Naive thymus-derived CD4-positive, alpha-beta T cell (primary cell): ENCODE data around the gene ATP9A. TPM values are rescaled to one million over a fixed set of nuclear protein-coding genes. Genes with fewer than 3 reads are reported as not detected.

Experiments
- ATAC-seq: fragments of 150-1000 bp; cut with Tn5 transposase; 2 replicates; pipeline ENCODE4 v1.10.0; 2021; ENCODE audit warnings: mild to moderate bottlenecking, moderate library complexity
- CTCF ChIA-PET: fragments of 350-600 bp; sonication (Branson Sonifier 250); formaldehyde crosslinking; loops from one replicate; lab custom pipeline; 2021; ENCODE audit warnings: antibody characterized with exemption; lab: Charles Lee
- POLR2A ChIA-PET: fragments of 350-600 bp; sonication (Branson Sonifier 250); formaldehyde crosslinking; loops from one replicate; lab custom pipeline; 2021; ENCODE audit warnings: antibody characterized with exemption, inconsistent platforms; lab: Charles Lee
- DNase-seq, 9 donors: peaks; one replicate each; pipeline versions ENCODE4 v3.0.0 to v3.0.0-alpha.2; 2020 to 2022; ENCODE audit warnings: mixed read lengths in 1 of 9
- H3K27ac ChIP-seq: one replicate; pipeline ENCODE4 v1.7.0; 2013; ENCODE audit warnings: mild to moderate bottlenecking, low read depth, low read length, moderate library complexity
- H3K27me3 ChIP-seq, 2 donors: one replicate each; pipeline ENCODE4 v1.7.0; 2013; ENCODE audit warnings: low read length in 2 of 2, mild to moderate bottlenecking in 2 of 2, moderate library complexity in 2 of 2; ENCODE audit not compliant: control insufficient read depth in 2 of 2, insufficient read depth in 2 of 2
- H3K36me3 ChIP-seq, 3 experiments: 1 replicate in 2 of 3; 2 replicates in 1 of 3; pipeline ENCODE4 v1.7.0; 2013; ENCODE audit warnings: low read length in 3 of 3, mild to moderate bottlenecking in 3 of 3, moderate library complexity in 1 of 3; ENCODE audit not compliant: insufficient read depth in 3 of 3, control insufficient read depth in 2 of 3
- H3K4me1 ChIP-seq, 2 donors: one replicate each; pipeline ENCODE4 v1.7.0; 2013; ENCODE audit warnings: low read length in 2 of 2, mild to moderate bottlenecking in 2 of 2, moderate library complexity in 1 of 2; ENCODE audit not compliant: control insufficient read depth in 2 of 2, insufficient read depth in 2 of 2
- H3K4me3 ChIP-seq: 2 replicates; pipeline ENCODE4 v1.7.0; 2013; ENCODE audit warnings: mild to moderate bottlenecking, low read length
- H3K9me3 ChIP-seq, 3 experiments: 1 replicate in 2 of 3; 2 replicates in 1 of 3; pipeline ENCODE4 v1.7.0; 2013; ENCODE audit warnings: low read length in 3 of 3; ENCODE audit not compliant: control insufficient read depth in 2 of 3
- H3K27ac Mint-ChIP-seq, 9 donors: one replicate each; pipeline ENCODE4 v1.8.0; 2020 to 2022; ENCODE audit warnings: mixed read lengths in 9 of 9, mild to moderate bottlenecking in 8 of 9, moderate library complexity in 5 of 9, inconsistent platforms in 2 of 9
- H3K27me3 Mint-ChIP-seq, 5 donors: one replicate each; pipeline ENCODE4 v1.8.0; 2021 to 2022; ENCODE audit warnings: mixed read lengths in 5 of 5, mild to moderate bottlenecking in 1 of 5
- H3K36me3 Mint-ChIP-seq, 5 donors: one replicate each; pipeline ENCODE4 v1.8.0; 2020 to 2022; ENCODE audit warnings: mixed read lengths in 5 of 5, mild to moderate bottlenecking in 3 of 5, inconsistent platforms in 1 of 5
- H3K4me1 Mint-ChIP-seq, 7 donors: one replicate each; pipeline ENCODE4 v1.8.0; 2020 to 2022; ENCODE audit warnings: mixed read lengths in 7 of 7, mild to moderate bottlenecking in 3 of 7, inconsistent platforms in 1 of 7
- H3K4me3 Mint-ChIP-seq, 10 donors: one replicate each; pipeline ENCODE4 v1.8.0; 2020 to 2022; ENCODE audit warnings: mild to moderate bottlenecking in 10 of 10, mixed read lengths in 10 of 10, moderate library complexity in 6 of 10, inconsistent platforms in 2 of 10
- H3K9me3 Mint-ChIP-seq, 11 donors: one replicate each; pipeline ENCODE4 v1.8.0; 2020 to 2022; ENCODE audit warnings: mixed read lengths in 11 of 11, mild to moderate bottlenecking in 4 of 11, inconsistent platforms in 1 of 11, moderate library complexity in 1 of 11
- intact Hi-C, 2 donors: fragments of 100-400 bp; cut with micrococcal nuclease; formaldehyde crosslinking; loops; one replicate each; pipeline ENCODE4 v1.15.1; 2023
- polyA plus RNA-seq, 2 donors: library from polyadenylated mRNA; unstranded; fragments of 300-500 nt; fragmentation: Illumina TruSeq; gene quantifications; one replicate each; pipeline ENCODE4 v1.2.3, GENCODE V29; 2021
- total RNA-seq, 6 experiments: library from RNA in 5 of 6; stranded (reverse) in 5 of 6; gene quantifications; 1 replicate in 5 of 6; 2 replicates in 1 of 6; pipeline ENCODE4 v1.2.3 and lab custom pipeline; 2021 to 2026

Gene ATP9A
- total and polyA plus RNA-seq, 7 experiments from 2014 or later: 0.05 to 2.0 (median 0.83) TPM; not detected in 3

GRCh38 chr20:51562027-51562331, 206.2 kb downstream of the ATP9A start:
- H3K27me3 ChIP-seq: peaks cover 16 to 37% of the 10 kb centered on the region in 2 donors
- ATAC-seq (no peak), DNase-seq (no peak)
- H3K4me3 ChIP-seq: peak overlapping the region; percentile 49
- Mint-ChIP-seq H3K4me1 (peaks cover 10 to 36% (median 19%) of the 10 kb centered on the region in 7 donors), H3K36me3 (no peaks in the 10 kb centered on the region), H3K27me3 (peaks cover 44 to 81% (median 59%) of the 10 kb centered on the region in 5 donors), H3K4me3 (peak overlapping the region; percentile 66 to 80 (median 72)), H3K9me3 (no peaks in the 10 kb centered on the region), H3K27ac (no peak overlapping the region)
- peaks cover 9 to 11% of the 10 kb centered on the region in 2 donors for H3K4me1 ChIP-seq
- POLR2A ChIA-PET: no interaction called here
- H3K9me3 ChIP-seq: no peaks in the 10 kb centered on the region
- CTCF ChIA-PET: no interaction called here
- intact Hi-C loops: loop anchor here in 1 of 2 donors (1.0 kb wide), 2 partner anchors 33 to 176 kb away; no protein-coding TSS in a partner anchor
- H3K36me3 ChIP-seq: no peaks in the 10 kb centered on the region
- H3K27ac ChIP-seq: no peak overlapping the region

GRCh38 chr20:51560550-51561307, 207.5 kb downstream of the ATP9A start:
- Mint-ChIP-seq H3K9me3 (no peaks in the 10 kb centered on the region), H3K36me3 (no peaks in the 10 kb centered on the region), H3K4me1 (peaks cover 10 to 36% (median 19%) of the 10 kb centered on the region in 7 donors), H3K4me3 (peak overlapping the region in 9 of 10 donors; percentile 55 to 79 (median 70)), H3K27ac (peak overlapping the region in 1 of 9 donors; percentile 19), H3K27me3 (peaks cover 54 to 79% (median 65%) of the 10 kb centered on the region in 5 donors)
- H3K4me1 ChIP-seq: peaks cover 9 to 11% of the 10 kb centered on the region in 2 donors
- ATAC-seq (no peak), DNase-seq (no peak)
- H3K27me3 ChIP-seq: peaks cover 16 to 37% of the 10 kb centered on the region in 2 donors
- H3K27ac ChIP-seq: no peak overlapping the region
- POLR2A ChIA-PET: interaction anchor here (0.6 to 1.4 kb wide), 2 partner anchors 9 to 18 kb away, joined by 4 to 8 read pairs; partner anchors contain the start of gene NFATC2
- CTCF ChIA-PET: no interaction called here
- no peaks in the 10 kb centered on the region for H3K9me3 ChIP-seq
- intact Hi-C loops: loop anchor here in 1 of 2 donors (2.0 kb wide), 1 partner anchor 20 kb away; no protein-coding TSS in a partner anchor
- H3K4me3 ChIP-seq: no peak overlapping the region
- no peaks in the 10 kb centered on the region for H3K36me3 ChIP-seq

DNA sequence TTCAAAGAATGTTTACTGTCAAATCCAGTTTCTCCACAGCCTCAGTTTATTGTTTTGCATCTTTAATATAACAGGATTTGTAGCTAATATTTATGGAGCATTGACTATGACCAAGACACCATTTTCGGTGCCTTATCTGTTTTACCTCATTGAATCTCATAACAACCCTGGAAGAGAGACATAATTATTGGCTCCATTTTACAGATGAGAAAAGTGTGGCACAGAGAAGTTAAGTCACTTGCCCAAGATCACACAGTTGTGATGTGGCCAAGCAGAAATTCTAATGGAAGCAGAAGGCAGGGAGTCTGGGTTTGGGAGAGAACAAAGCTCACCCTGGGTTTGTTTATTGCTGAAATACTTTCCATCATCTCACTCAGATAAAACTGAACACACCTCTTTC, 208.1 kb downstream of the ATP9A start:
- Histone ChIP-seq H3K9me3 (no peaks in the 10 kb centered on the region), H3K27me3 (peaks cover 16 to 37% of the 10 kb centered on the region in 2 donors), H3K36me3 (no peaks in the 10 kb centered on the region), H3K4me3 (no peak overlapping the region), H3K27ac (no peak overlapping the region), H3K4me1 (peaks cover 9 to 11% of the 10 kb centered on the region in 2 donors)
- ChIA-PET POLR2A (interaction anchor here (1.4 kb wide), 1 partner anchor 17 kb away, joined by 4 read pairs; the partner anchor contains the start of gene NFATC2), CTCF (no interaction called here)
- no peak overlapping the region for H3K4me3 Mint-ChIP-seq
- DNase-seq (no peak), ATAC-seq (no peak)
- no peaks in the 10 kb centered on the region for H3K9me3 Mint-ChIP-seq
- intact Hi-C loops: loop anchor here in 1 of 2 donors (2.0 kb wide), 1 partner anchor 19 kb away; no protein-coding TSS in a partner anchor
- H3K27me3 Mint-ChIP-seq: peaks cover 57 to 74% (median 68%) of the 10 kb centered on the region in 5 donors
- peaks cover 10 to 36% (median 19%) of the 10 kb centered on the region in 7 donors for H3K4me1 Mint-ChIP-seq
- no peak overlapping the region for H3K27ac Mint-ChIP-seq
- H3K36me3 Mint-ChIP-seq: no peaks in the 10 kb centered on the region

- Mint-ChIP-seq H3K9me3 (no peaks in the 10 kb centered on the region), H3K36me3 (no peaks in the 10 kb centered on the region), H3K27me3 (peaks cover 27 to 41% (median 32%) of the 10 kb centered on the region in 5 donors), H3K4me3 (no peak overlapping the region), H3K4me1 (peaks cover 0 to 4% (median 0%) of the 10 kb centered on the region in 7 donors), H3K27ac (no peak overlapping the region)
- ATAC-seq (peak; percentile 63), DNase-seq (no peak)
- H3K4me3 ChIP-seq: no peak overlapping the region
- H3K27me3 ChIP-seq: peaks cover 0 to 11% of the 10 kb centered on the region in 2 donors
- H3K4me1 ChIP-seq: peaks cover 0 to 6% of the 10 kb centered on the region in 2 donors
- no peaks in the 10 kb centered on the region for H3K9me3 ChIP-seq
- H3K36me3 ChIP-seq: no peaks in the 10 kb centered on the region
- ChIA-PET POLR2A (no interaction called here), CTCF (interaction anchor here (1.0 to 1.4 kb wide), 2 partner anchors 14 to 40 kb away, joined by 3 to 4 read pairs; no protein-coding TSS in a partner anchor)
- H3K27ac ChIP-seq: no peak overlapping the region
- intact Hi-C loops: no loop called here
Observed at GRCh38 chr20:51554538-51555165, 213.5 kb downstream of the ATP9A start.

DNA sequence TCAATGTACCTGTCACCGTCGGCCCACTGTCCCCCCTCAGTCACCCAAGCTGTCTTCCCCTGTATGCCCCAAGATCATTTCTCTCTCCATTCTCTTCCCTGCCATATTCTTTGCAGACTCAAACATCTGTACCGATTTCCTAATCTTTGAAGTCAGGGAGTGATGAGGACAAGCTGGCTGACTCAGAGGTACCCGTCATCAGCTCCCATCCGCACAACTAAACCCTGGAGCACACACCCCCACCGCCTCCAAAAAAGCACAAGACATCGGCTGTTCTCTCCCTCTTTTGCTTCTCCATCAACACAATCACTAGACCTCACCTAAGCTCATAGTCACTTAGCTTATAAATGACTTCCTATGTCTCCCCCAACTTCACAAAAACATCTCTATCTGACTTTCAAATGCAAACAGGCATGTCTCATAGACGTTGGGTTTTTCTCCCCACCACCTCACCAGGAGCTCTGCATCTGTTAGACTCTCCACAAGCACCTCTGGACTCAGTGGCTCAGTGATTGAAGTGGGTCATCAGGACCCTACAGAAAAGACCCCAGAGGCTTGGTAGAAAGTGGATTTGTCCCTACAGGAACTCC, 214.2 kb downstream of the ATP9A start:
- intact Hi-C loops: no loop called here
- no peak overlapping the region for H3K4me3 ChIP-seq
- POLR2A ChIA-PET: no interaction called here
- no peak for DNase-seq
- CTCF ChIA-PET: interaction anchor here (1.0 to 1.4 kb wide), 2 partner anchors 13 to 41 kb away, joined by 3 to 4 read pairs; no protein-coding TSS in a partner anchor
- ATAC-seq: peak; percentile 24
- Mint-ChIP-seq H3K27me3 (peaks cover 22 to 34% (median 27%) of the 10 kb centered on the region in 5 donors), H3K4me3 (no peak overlapping the region), H3K27ac (peak overlapping the region in 1 of 9 donors; percentile 0), H3K9me3 (no peaks in the 10 kb centered on the region), H3K36me3 (no peaks in the 10 kb centered on the region), H3K4me1 (peaks cover 0 to 4% (median 0%) of the 10 kb centered on the region in 7 donors)
- no peak overlapping the region for H3K27ac ChIP-seq
- peaks cover 0 to 6% of the 10 kb centered on the region in 2 donors for H3K4me1 ChIP-seq
- H3K27me3 ChIP-seq: peaks cover 0 to 8% of the 10 kb centered on the region in 2 donors
- no peaks in the 10 kb centered on the region for H3K36me3 ChIP-seq
- H3K9me3 ChIP-seq: no peaks in the 10 kb centered on the region

DNA sequence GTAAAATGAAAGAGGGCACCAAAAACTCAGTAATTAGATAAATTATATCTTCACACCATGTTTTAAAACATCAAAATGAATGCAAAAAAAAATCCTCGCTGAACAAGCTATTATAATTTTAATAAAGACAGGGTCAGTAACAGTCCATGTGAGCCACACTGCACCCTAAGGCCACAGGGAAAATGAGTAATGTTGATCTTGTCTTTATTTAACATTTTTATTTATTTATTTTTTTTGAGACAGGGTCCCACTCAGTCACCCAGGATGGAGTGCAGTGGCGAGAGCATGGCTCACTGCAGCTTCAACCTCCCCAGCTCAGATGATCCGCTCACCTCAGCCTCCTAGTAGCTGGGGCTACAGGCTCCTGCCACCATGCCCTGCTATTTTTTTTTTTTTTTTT, 217.0 kb downstream of the ATP9A start:
- no peaks in the 10 kb centered on the region for H3K27me3 ChIP-seq
- H3K4me3 Mint-ChIP-seq: no peak overlapping the region
- intact Hi-C loops: no loop called here
- H3K4me1 Mint-ChIP-seq: peaks cover 0 to 6% (median 0%) of the 10 kb centered on the region in 7 donors
- ATAC-seq: no peak
- no peaks in the 10 kb centered on the region for H3K9me3 Mint-ChIP-seq
- CTCF ChIA-PET: no interaction called here
- H3K36me3 Mint-ChIP-seq: peaks cover 0 to 3% (median 0%) of the 10 kb centered on the region in 5 donors
- H3K27me3 Mint-ChIP-seq: peaks cover 7 to 41% (median 7%) of the 10 kb centered on the region in 5 donors
- POLR2A ChIA-PET: no interaction called here
- H3K4me3 ChIP-seq: no peak overlapping the region
- H3K27ac ChIP-seq: no peak overlapping the region
- H3K9me3 ChIP-seq: no peaks in the 10 kb centered on the region
- no peak overlapping the region for H3K27ac Mint-ChIP-seq
- H3K4me1 ChIP-seq: peaks cover 0 to 6% of the 10 kb centered on the region in 2 donors
- H3K36me3 ChIP-seq: no peaks in the 10 kb centered on the region
- no peak for DNase-seq
